VCaP (cell line): ENCODE results near the gene NEO1.
A peak's percentile ranks its signal among the peaks of the same experiment; 100 is the strongest.

Source experiments
- H3K27ac ChIP-seq: fragments of 450-650 bp; 2 replicates; pipeline ENCODE4 v1.5.1; 2017
- CTCF ChIP-seq: fragments of 450-650 bp; conservative IDR thresholded peaks from 2 replicates; pipeline ENCODE4 v1.5.1; 2017; ENCODE audit warnings: mild to moderate bottlenecking, moderate library complexity

The NEO1 gene

GRCh38 chr15:73120269-73120668 lies 68.0 kb downstream of the NEO1 start:
- H3K27ac ChIP-seq = no peak overlapping the region
- no peak for TF ChIP-seq CTCF

- H3K27ac ChIP-seq = no peak overlapping the region
- TF ChIP-seq CTCF = no peak
Observed at GRCh38 chr15:73125219-73125618, 73.0 kb downstream of the NEO1 start.

GRCh38 chr15:73127302-73127936 lies 75.2 kb downstream of the NEO1 start:
- peak; percentile 98 for TF ChIP-seq CTCF
- no peak overlapping the region for H3K27ac ChIP-seq

GRCh38 chr15:73130830-73131229 lies 78.6 kb downstream of the NEO1 start:
- no peak overlapping the region for H3K27ac ChIP-seq
- no peak for TF ChIP-seq CTCF

- TF ChIP-seq CTCF = no peak
- H3K27ac ChIP-seq = no peak overlapping the region
Observed at GRCh38 chr15:73134196-73134595, 81.9 kb downstream of the NEO1 start.

- H3K27ac ChIP-seq = no peak overlapping the region
Observed at GRCh38 chr15:73139041-73139743, 86.9 kb downstream of the NEO1 start.

More at GRCh38 chr15:73139041-73139743, 86.9 kb downstream of the NEO1 start:
- TF ChIP-seq CTCF = no peak
